Fibroblast of the aortic adventitia (primary cell): Measurements from ENCODE around the gene ALDH3A2. TPM values are rescaled to one million over a fixed set of nuclear protein-coding genes. Genes with fewer than 3 reads are reported as not detected.

Experiments
- DNase-seq: peaks from one replicate; pipeline ENCODE4 v3.0.0-alpha.2; 2010; ENCODE audit warnings: low read depth
- H3K4me3 ChIP-seq: 2 replicates; pipeline ENCODE4 v1.5.1; 2011; ENCODE audit warnings: low read depth, mild to moderate bottlenecking, control low read depth, low read length, moderate library complexity
- CTCF ChIP-seq: IDR thresholded peaks from 2 replicates; pipeline ENCODE4 v1.5.1; 2011; ENCODE audit warnings: mild to moderate bottlenecking, low read length, control low read depth, inconsistent platforms; ENCODE audit not compliant: insufficient read depth
- total RNA-seq: library from RNA; depleted of rRNA; stranded (reverse); fragments of >200 nt; gene quantifications from 2 replicates; pipeline ENCODE4 v1.2.3, GENCODE V29; 2012; ENCODE audit warnings: low replicate concordance

The ALDH3A2 gene
- total RNA-seq, 1 donor: 59.7 TPM

- no peak overlapping the region for H3K4me3 ChIP-seq
- no peak for DNase-seq
- no peak for TF ChIP-seq CTCF
Observed at GRCh38 chr17:19656851-19657581, 8.5 kb downstream of the ALDH3A2 start.

- H3K4me3 ChIP-seq: no peak overlapping the region
Observed at GRCh38 chr17:19659366-19660177, 11.0 kb downstream of the ALDH3A2 start.

GRCh38 chr17:19660219-19660870 is 11.8 kb downstream of the ALDH3A2 start:
- no peak for DNase-seq
- no peak for TF ChIP-seq CTCF

More at GRCh38 chr17:19659366-19660177, 11.0 kb downstream of the ALDH3A2 start:
- no peak for DNase-seq
- no peak for TF ChIP-seq CTCF

GRCh38 chr17:19661121-19661520 is 12.6 kb downstream of the ALDH3A2 start:
- H3K4me3 ChIP-seq: no peak overlapping the region
- TF ChIP-seq CTCF: no peak

More at GRCh38 chr17:19660219-19660870, 11.8 kb downstream of the ALDH3A2 start:
- H3K4me3 ChIP-seq: no peak overlapping the region

GRCh38 chr17:19663097-19663496 is 14.5 kb downstream of the ALDH3A2 start:
- no peak overlapping the region for H3K4me3 ChIP-seq
- TF ChIP-seq CTCF: no peak
- DNase-seq: no peak

More at GRCh38 chr17:19661121-19661520, 12.6 kb downstream of the ALDH3A2 start:
- no peak for DNase-seq

GRCh38 chr17:19664136-19664820 is 15.7 kb downstream of the ALDH3A2 start:
- no peak for TF ChIP-seq CTCF
- no peak overlapping the region for H3K4me3 ChIP-seq
- no peak for DNase-seq
